GM12891 (cell line): ENCODE measurements around the gene RPL6.

Experiments
- POLR2A ChIP-seq: IDR thresholded peaks from 2 replicates; pipeline ENCODE4 v1.6.1; 2011; ENCODE audit warnings: low read depth, low read length, control low read depth
- POLR2AphosphoS5 ChIP-seq: IDR thresholded peaks from 2 replicates; pipeline ENCODE4 v1.6.1; 2011; ENCODE audit warnings: low read depth, low read length, control low read depth
- POU2F2 ChIP-seq: IDR thresholded peaks from 2 replicates; pipeline ENCODE4 v1.6.1; 2011; ENCODE audit warnings: low read depth, mild to moderate bottlenecking, control low read depth, low read length, moderate library complexity
- SPI1 ChIP-seq: IDR thresholded peaks from 2 replicates; pipeline ENCODE4 v1.6.1; 2011; ENCODE audit warnings: low read depth, low read length, control low read depth

GRCh38 chr12:112380663-112381405 is 28.6 kb downstream of the RPL6 start:
- TF ChIP-seq POLR2A (no peak), POLR2AphosphoS5 (no peak), SPI1 (no peak), POU2F2 (no peak)
